Measurements from ENCODE around the gene KCNJ4. TPM values are rescaled to one million over a fixed set of nuclear protein-coding genes. Genes with fewer than 3 reads are reported as not detected.

KCNJ4 gene
- total RNA-seq, result not detected

DNA sequence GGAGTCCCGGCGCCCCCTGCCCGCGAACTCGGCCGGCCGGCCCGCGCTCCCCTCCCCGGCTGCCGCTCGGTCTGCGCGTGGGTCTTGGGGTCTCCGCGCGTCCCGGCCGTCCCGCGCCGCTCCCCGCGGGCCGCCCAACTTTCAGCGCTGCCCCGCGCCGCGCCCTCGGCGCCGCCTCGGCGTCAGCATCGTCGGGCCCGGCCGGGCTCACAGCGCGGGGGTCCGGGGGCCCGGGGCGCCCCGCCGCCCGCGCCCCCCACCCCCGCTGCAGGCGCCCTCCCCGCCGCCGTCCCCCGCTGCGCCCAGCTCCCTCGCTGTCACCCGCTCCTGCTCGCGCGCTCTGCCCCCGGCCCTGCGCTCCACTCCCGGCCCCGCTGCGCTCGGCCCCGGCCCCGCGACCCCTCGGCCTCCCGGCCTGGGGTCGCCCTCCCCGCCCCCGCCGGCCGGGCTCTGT, at the start of gene KCNJ4:
TSS of gene KCNJ4 (minus strand) at position 124 of the 454 bp plus-strand sequence. CDS start 27,067 bp downstream, outside the sequence.
- Mint-ChIP-seq H3K4me3 (peak within 1 kb of the TSS; percentile 69), H3K27me3 (ENCODE audit: low read depth) (peaks cover 69% of the 10 kb centered on the region), H3K9me3 (no peaks in the 10 kb centered on the region), H3K4me1 (ENCODE audit: low read depth) (peaks cover 9% of the 10 kb centered on the region), H3K36me3 (ENCODE audit: insufficient read depth) (no peaks in the 10 kb centered on the region)
- ATAC-seq, result peak; percentile 10 to 20
- no peak for DNase-seq

GRCh38 chr22:38503021-38503420, 48.0 kb upstream of the KCNJ4 start:
- H3K27me3 Mint-ChIP-seq (ENCODE audit: low read depth), result no peaks in the 10 kb centered on the region
- H3K4me3 Mint-ChIP-seq, result peak overlapping the region; percentile 99
- H3K9me3 Mint-ChIP-seq, result no peaks in the 10 kb centered on the region
- ATAC-seq (no peak), DNase-seq (no peak)
- peaks cover 61% of the 10 kb centered on the region for H3K4me1 Mint-ChIP-seq (ENCODE audit: low read depth)
- peaks cover 54% of the 10 kb centered on the region for H3K36me3 Mint-ChIP-seq (ENCODE audit: insufficient read depth)

DNA sequence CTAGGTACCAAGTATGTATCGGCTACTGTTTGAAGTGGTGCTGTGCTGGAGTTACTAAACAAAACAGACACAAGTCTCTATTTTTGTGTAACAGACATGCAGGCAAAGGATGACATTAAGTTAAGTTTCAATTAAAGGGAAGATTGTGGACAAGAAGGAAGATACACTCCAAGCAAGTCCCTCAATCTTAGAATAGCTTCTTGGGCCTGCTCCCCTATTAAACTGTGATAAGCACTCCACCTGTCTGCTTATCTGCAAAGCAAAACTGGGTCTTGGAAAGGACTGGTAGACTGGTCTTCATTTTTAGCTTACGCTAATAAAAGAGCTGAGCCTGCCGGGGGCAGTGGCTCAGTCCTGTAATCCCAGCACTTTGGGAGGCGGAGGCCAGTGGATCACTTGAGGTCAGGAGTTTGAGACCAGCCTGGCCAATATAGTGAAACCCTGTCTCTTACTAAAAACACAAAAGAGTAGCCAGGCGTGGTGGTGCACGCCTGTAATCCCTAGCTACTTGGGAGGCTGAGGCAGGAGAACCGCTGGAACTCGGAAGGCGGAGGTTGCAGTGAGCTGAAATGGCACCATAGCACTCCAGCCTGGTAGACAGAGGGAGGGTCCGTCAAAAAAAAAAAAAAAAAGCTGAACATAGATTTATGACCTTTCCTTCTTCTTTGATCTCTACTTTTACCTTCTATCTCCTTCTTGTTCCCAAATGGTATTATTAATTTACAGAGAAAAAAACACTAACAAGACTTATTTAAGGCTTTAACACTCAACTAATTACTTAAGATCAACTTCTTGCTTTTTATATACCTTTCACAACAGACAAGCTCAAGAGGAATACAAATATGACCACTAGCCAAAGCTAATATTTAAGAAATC, 47.0 kb upstream of the KCNJ4 start:
- no peak for DNase-seq
- peaks cover 62% of the 10 kb centered on the region for H3K4me1 Mint-ChIP-seq (ENCODE audit: low read depth)
- peak overlapping the region; percentile 99 for H3K4me3 Mint-ChIP-seq
- H3K36me3 Mint-ChIP-seq (ENCODE audit: insufficient read depth), result peaks cover 59% of the 10 kb centered on the region
- H3K27me3 Mint-ChIP-seq (ENCODE audit: low read depth), result no peaks in the 10 kb centered on the region
- H3K9me3 Mint-ChIP-seq, result no peaks in the 10 kb centered on the region
- ATAC-seq, result no peak

- Mint-ChIP-seq H3K9me3 (no peaks in the 10 kb centered on the region), H3K4me3 (no peak overlapping the region), H3K36me3 (ENCODE audit: insufficient read depth) (peaks cover 64% of the 10 kb centered on the region), H3K27me3 (ENCODE audit: low read depth) (no peaks in the 10 kb centered on the region), H3K4me1 (ENCODE audit: low read depth) (peaks cover 56% of the 10 kb centered on the region)
- ATAC-seq (peak; percentile 73 to 78), DNase-seq (no peak)
Measured at GRCh38 chr22:38497869-38498268, 42.9 kb upstream of the KCNJ4 start.

GRCh38 chr22:38494939-38495338, 39.9 kb upstream of the KCNJ4 start:
- Mint-ChIP-seq H3K4me1 (ENCODE audit: low read depth) (peaks cover 45% of the 10 kb centered on the region), H3K9me3 (no peaks in the 10 kb centered on the region), H3K27me3 (ENCODE audit: low read depth) (no peaks in the 10 kb centered on the region), H3K4me3 (no peak overlapping the region), H3K36me3 (ENCODE audit: insufficient read depth) (peaks cover 61% of the 10 kb centered on the region)
- ATAC-seq, result no peak
- DNase-seq, result no peak

DNA sequence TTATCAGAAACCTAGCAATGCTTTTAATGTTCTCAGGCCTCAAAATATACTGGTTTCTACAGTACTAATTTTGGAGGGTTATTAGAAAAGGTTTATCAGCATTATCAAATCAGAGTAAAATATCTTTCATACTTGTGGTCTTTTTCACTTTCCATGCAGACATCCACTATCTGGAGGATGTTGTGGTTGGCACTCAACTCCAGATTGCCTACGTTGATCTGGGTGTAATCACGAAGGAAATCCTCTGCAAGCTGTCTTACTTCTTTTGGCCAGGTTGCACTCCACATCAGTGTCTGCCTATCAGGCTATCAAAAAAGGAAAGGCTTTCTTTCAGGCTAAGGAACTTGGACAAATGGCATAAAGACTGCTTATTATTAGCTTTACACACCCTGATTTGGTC, 39.5 kb upstream of the KCNJ4 start:
- Mint-ChIP-seq H3K27me3 (ENCODE audit: low read depth) (no peaks in the 10 kb centered on the region), H3K9me3 (no peaks in the 10 kb centered on the region), H3K4me1 (ENCODE audit: low read depth) (peaks cover 48% of the 10 kb centered on the region), H3K36me3 (ENCODE audit: insufficient read depth) (peaks cover 63% of the 10 kb centered on the region), H3K4me3 (no peak overlapping the region)
- DNase-seq (no peak), ATAC-seq (no peak)

DNA sequence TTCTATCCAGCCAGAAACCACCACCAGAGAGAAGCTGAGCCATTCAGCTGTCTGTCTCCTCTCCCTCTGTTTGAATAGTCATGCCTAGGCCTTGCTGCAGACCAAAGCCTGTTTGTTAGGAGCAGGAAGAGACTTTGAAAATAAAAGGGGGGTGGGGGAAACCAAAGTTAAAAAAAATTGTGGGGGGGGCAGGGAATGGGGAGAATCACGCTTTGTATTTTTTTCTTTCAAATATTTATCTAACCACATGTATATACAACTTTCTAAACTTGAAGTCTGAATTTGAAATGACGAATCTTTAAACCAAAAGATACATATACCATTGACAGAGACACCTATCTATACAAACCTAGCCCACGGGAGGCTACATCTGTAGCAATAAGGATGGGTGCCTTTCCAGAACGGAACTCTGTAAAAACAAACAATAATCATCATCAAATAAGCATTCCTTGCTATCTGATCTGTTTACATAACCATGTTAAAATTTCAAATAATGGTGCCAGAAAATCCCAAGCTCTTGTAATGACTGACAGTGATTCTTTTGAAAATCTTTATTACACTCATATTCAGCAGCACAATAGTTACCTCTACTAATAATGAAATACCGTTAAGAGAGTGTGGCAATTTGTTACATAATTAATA, 36.8 kb upstream of the KCNJ4 start:
- ATAC-seq (no peak), DNase-seq (no peak)
- H3K36me3 Mint-ChIP-seq (ENCODE audit: insufficient read depth), result peaks cover 61% of the 10 kb centered on the region
- H3K27me3 Mint-ChIP-seq (ENCODE audit: low read depth), result no peaks in the 10 kb centered on the region
- no peak overlapping the region for H3K4me3 Mint-ChIP-seq
- H3K4me1 Mint-ChIP-seq (ENCODE audit: low read depth), result peaks cover 48% of the 10 kb centered on the region
- H3K9me3 Mint-ChIP-seq, result no peaks in the 10 kb centered on the region

DNA sequence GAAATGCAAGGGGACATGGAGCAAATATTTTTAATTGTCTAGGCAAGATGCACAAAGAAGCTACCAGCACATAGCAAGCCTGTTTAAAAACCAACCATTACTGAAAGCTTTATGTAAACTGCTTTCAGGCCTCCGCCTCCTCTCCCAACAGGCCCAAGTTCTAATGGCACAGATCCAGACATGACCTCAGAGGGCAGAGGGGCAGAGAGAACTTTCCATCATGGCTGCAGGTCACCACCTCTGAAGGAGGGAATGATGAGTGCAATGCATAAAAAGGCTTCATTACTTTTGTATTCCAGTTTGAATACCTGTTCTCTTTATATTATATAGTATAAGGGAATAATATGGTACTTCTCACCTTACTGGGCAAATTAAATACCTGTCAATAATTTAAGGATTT, 35.9 kb upstream of the KCNJ4 start:
- Mint-ChIP-seq H3K4me3 (no peak overlapping the region), H3K27me3 (ENCODE audit: low read depth) (no peaks in the 10 kb centered on the region), H3K9me3 (no peaks in the 10 kb centered on the region), H3K36me3 (ENCODE audit: insufficient read depth) (peaks cover 63% of the 10 kb centered on the region), H3K4me1 (ENCODE audit: low read depth) (peaks cover 51% of the 10 kb centered on the region)
- ATAC-seq (no peak), DNase-seq (no peak)

DNA sequence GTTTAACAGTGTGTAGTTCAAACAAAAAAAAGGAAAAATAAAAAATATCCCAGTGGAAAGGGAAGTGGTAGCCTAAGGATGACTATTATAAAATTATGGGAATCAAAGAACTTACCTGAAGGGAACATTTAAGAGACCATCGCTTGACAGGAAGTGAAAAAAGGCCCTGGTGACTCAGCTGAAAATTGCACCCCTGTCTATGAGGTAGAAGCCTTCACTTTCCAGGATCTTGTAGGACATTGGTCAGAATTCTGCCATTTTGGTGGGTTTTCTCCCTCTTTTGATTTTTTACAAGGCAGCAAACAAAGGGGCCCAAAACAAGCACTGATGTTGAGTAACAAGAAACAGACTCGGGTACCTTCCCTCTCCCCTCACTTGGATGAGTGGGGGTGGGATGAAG, 35.5 kb upstream of the KCNJ4 start:
- Mint-ChIP-seq H3K36me3 (ENCODE audit: insufficient read depth) (peaks cover 65% of the 10 kb centered on the region), H3K9me3 (no peaks in the 10 kb centered on the region), H3K27me3 (ENCODE audit: low read depth) (no peaks in the 10 kb centered on the region), H3K4me1 (ENCODE audit: low read depth) (peaks cover 54% of the 10 kb centered on the region), H3K4me3 (no peak overlapping the region)
- ATAC-seq (no peak), DNase-seq (no peak)

- peaks cover 66% of the 10 kb centered on the region for H3K36me3 Mint-ChIP-seq (ENCODE audit: insufficient read depth)
- H3K27me3 Mint-ChIP-seq (ENCODE audit: low read depth), result no peaks in the 10 kb centered on the region
- no peak overlapping the region for H3K4me3 Mint-ChIP-seq
- H3K4me1 Mint-ChIP-seq (ENCODE audit: low read depth), result peaks cover 51% of the 10 kb centered on the region
- ATAC-seq, result no peak
- H3K9me3 Mint-ChIP-seq, result no peaks in the 10 kb centered on the region
- DNase-seq, result no peak
Measured at GRCh38 chr22:38489561-38490145, 34.7 kb upstream of the KCNJ4 start.

DNA sequence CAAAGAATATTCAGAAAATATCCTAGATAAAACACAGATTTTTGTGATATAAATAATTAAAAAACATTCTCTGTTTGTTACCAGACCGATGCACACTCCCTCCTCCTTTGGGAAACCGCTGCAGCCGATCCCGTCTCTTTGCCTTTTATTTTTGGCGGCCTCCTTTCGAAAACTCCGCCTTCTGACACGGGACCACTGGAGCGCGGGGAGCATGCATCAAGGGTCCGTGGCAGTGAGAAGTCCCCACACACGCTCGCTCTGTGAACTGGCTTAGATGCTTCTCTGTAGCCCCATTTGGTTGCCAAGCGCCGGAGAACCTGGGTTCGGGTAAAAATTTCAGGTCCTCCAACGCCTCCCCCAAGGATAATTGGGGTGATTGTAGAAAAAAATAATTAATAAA, 34.1 kb upstream of the KCNJ4 start:
- H3K27me3 Mint-ChIP-seq (ENCODE audit: low read depth), result no peaks in the 10 kb centered on the region
- no peaks in the 10 kb centered on the region for H3K9me3 Mint-ChIP-seq
- DNase-seq, result no peak
- peaks cover 66% of the 10 kb centered on the region for H3K36me3 Mint-ChIP-seq (ENCODE audit: insufficient read depth)
- H3K4me1 Mint-ChIP-seq (ENCODE audit: low read depth), result peaks cover 50% of the 10 kb centered on the region
- no peak for ATAC-seq
- no peak overlapping the region for H3K4me3 Mint-ChIP-seq

DNA sequence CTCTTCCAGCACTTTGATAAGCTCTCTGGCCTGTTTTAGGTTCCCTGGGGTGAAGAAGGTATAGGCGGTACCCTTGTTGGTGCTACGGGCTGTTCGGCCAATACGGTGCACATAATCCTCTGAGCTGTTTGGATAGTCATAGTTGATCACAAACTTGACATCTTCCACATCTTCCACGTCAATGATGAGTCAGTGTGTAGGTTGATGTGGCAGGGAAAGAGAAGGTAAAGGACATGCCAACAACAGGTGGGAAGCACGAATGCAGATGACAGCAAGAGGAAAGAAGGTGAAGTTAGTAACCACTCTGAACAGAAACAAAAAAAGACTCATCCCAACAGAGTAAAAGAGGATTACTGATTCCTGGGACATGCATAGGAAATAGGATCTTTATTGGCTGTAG, 32.9 kb upstream of the KCNJ4 start:
- Mint-ChIP-seq H3K4me1 (ENCODE audit: low read depth) (peaks cover 45% of the 10 kb centered on the region), H3K36me3 (ENCODE audit: insufficient read depth) (peaks cover 67% of the 10 kb centered on the region), H3K27me3 (ENCODE audit: low read depth) (no peaks in the 10 kb centered on the region), H3K9me3 (no peaks in the 10 kb centered on the region), H3K4me3 (no peak overlapping the region)
- ATAC-seq (peak; percentile 73), DNase-seq (no peak)

- H3K36me3 Mint-ChIP-seq (ENCODE audit: insufficient read depth), result peaks cover 74% of the 10 kb centered on the region
- no peak overlapping the region for H3K4me3 Mint-ChIP-seq
- ATAC-seq, result no peak
- H3K9me3 Mint-ChIP-seq, result no peaks in the 10 kb centered on the region
- peaks cover 41% of the 10 kb centered on the region for H3K4me1 Mint-ChIP-seq (ENCODE audit: low read depth)
- no peaks in the 10 kb centered on the region for H3K27me3 Mint-ChIP-seq (ENCODE audit: low read depth)
- no peak for DNase-seq
Measured at GRCh38 chr22:38485783-38486182, 30.8 kb upstream of the KCNJ4 start.

- H3K4me1 Mint-ChIP-seq (ENCODE audit: low read depth), result peaks cover 27% of the 10 kb centered on the region
- no peak for DNase-seq
- ATAC-seq, result no peak
- H3K4me3 Mint-ChIP-seq, result no peak overlapping the region
- H3K9me3 Mint-ChIP-seq, result no peaks in the 10 kb centered on the region
- no peaks in the 10 kb centered on the region for H3K27me3 Mint-ChIP-seq (ENCODE audit: low read depth)
- peaks cover 62% of the 10 kb centered on the region for H3K36me3 Mint-ChIP-seq (ENCODE audit: insufficient read depth)
Measured at GRCh38 chr22:38484244-38484643, 29.2 kb upstream of the KCNJ4 start.
